ENCODE data around the gene CELSR1. TPM values are rescaled to one million over a fixed set of nuclear protein-coding genes. Genes with fewer than 3 reads are reported as not detected.
A peak's percentile ranks its signal among the peaks of the same experiment; 100 is the strongest.

The CELSR1 gene
- total and polyA plus RNA-seq, 9 donors: 1.8 to 6.9 (median 3.4) TPM

GRCh38 chr22:46539169-46539568, 1.7 kb upstream of the CELSR1 start:
- Histone ChIP-seq H3K27me3 (ENCODE audit: control insufficient read depth, insufficient read depth, low read length) (peaks cover 55% of the 10 kb centered on the region), H3K36me3 (ENCODE audit: control insufficient read depth, insufficient read depth, low read length) (no peaks in the 10 kb centered on the region), H3K4me1 (ENCODE audit: control insufficient read depth, insufficient read depth, low read length) (peaks cover 23% of the 10 kb centered on the region), H3K27ac (ENCODE audit: low read length) (no peak overlapping the region), H3K9me3 (replicated peaks; ENCODE audit: control insufficient read depth, low read depth, low read length) (peaks cover 6% of the 10 kb centered on the region), H3K4me3 (ENCODE audit: low read length) (no peak overlapping the region)
- DNase-seq: no peak
- 33% methylated on average over 6 of the region's 9 CpGs for WGBS (ENCODE audit: insufficient coverage)

- Histone ChIP-seq H3K27me3 (ENCODE audit: control insufficient read depth, insufficient read depth, low read length) (peaks cover 58% of the 10 kb centered on the region), H3K36me3 (ENCODE audit: control insufficient read depth, insufficient read depth, low read length) (no peaks in the 10 kb centered on the region), H3K4me1 (ENCODE audit: control insufficient read depth, insufficient read depth, low read length) (peaks cover 23% of the 10 kb centered on the region), H3K4me3 (ENCODE audit: low read length) (peak overlapping the region; percentile 33), H3K27ac (ENCODE audit: low read length) (no peak overlapping the region), H3K9me3 (replicated peaks; ENCODE audit: control insufficient read depth, low read depth, low read length) (peaks cover 6% of the 10 kb centered on the region)
- DNase-seq: peak; percentile 65
- 0% methylated on average over 5 of the region's 13 CpGs for WGBS (ENCODE audit: insufficient coverage)
Observed at GRCh38 chr22:46538814-46539160, 1.4 kb upstream of the CELSR1 start.

GRCh38 chr22:46537946-46538813, 760 bp upstream of the CELSR1 start:
- DNase-seq: peak; percentile 48
- Histone ChIP-seq H3K27ac (ENCODE audit: low read length) (no peak overlapping the region), H3K4me3 (ENCODE audit: low read length) (peak overlapping the region; percentile 33), H3K9me3 (replicated peaks; ENCODE audit: control insufficient read depth, low read depth, low read length) (peaks cover 6% of the 10 kb centered on the region), H3K36me3 (ENCODE audit: control insufficient read depth, insufficient read depth, low read length) (no peaks in the 10 kb centered on the region), H3K27me3 (ENCODE audit: control insufficient read depth, insufficient read depth, low read length) (peaks cover 63% of the 10 kb centered on the region), H3K4me1 (ENCODE audit: control insufficient read depth, insufficient read depth, low read length) (peaks cover 23% of the 10 kb centered on the region)
- under 1% methylated on average over 55 of the region's 70 CpGs for WGBS (ENCODE audit: insufficient coverage)

- Histone ChIP-seq H3K27me3 (ENCODE audit: control insufficient read depth, insufficient read depth, low read length) (peaks cover 58% of the 10 kb centered on the region), H3K4me1 (ENCODE audit: control insufficient read depth, insufficient read depth, low read length) (peaks cover 19% of the 10 kb centered on the region), H3K9me3 (replicated peaks; ENCODE audit: control insufficient read depth, low read depth, low read length) (peaks cover 6% of the 10 kb centered on the region), H3K4me3 (ENCODE audit: low read length) (no peak overlapping the region), H3K36me3 (ENCODE audit: control insufficient read depth, insufficient read depth, low read length) (no peaks in the 10 kb centered on the region), H3K27ac (ENCODE audit: low read length) (no peak overlapping the region)
- WGBS (ENCODE audit: insufficient coverage): under 1% methylated on average over 118 of the region's 118 CpGs
- no peak for DNase-seq
Observed at GRCh38 chr22:46536537-46537224, 739 bp downstream of the CELSR1 start.

GRCh38 chr22:46535876-46536536, 1.4 kb downstream of the CELSR1 start:
- H3K4me1 ChIP-seq (ENCODE audit: control insufficient read depth, insufficient read depth, low read length): peaks cover 15% of the 10 kb centered on the region
- WGBS (ENCODE audit: insufficient coverage): 69% methylated on average over 78 of the region's 78 CpGs
- no peak overlapping the region for H3K4me3 ChIP-seq (ENCODE audit: low read length)
- H3K36me3 ChIP-seq (ENCODE audit: control insufficient read depth, insufficient read depth, low read length): no peaks in the 10 kb centered on the region
- DNase-seq: no peak
- H3K9me3 ChIP-seq (replicated peaks; ENCODE audit: control insufficient read depth, low read depth, low read length): peaks cover 6% of the 10 kb centered on the region
- peaks cover 58% of the 10 kb centered on the region for H3K27me3 ChIP-seq (ENCODE audit: control insufficient read depth, insufficient read depth, low read length)
- H3K27ac ChIP-seq (ENCODE audit: low read length): no peak overlapping the region

- no peak for DNase-seq
- Histone ChIP-seq H3K4me3 (ENCODE audit: low read length) (no peak overlapping the region), H3K27me3 (ENCODE audit: control insufficient read depth, insufficient read depth, low read length) (peaks cover 58% of the 10 kb centered on the region), H3K27ac (ENCODE audit: low read length) (no peak overlapping the region), H3K36me3 (ENCODE audit: control insufficient read depth, insufficient read depth, low read length) (no peaks in the 10 kb centered on the region), H3K4me1 (ENCODE audit: control insufficient read depth, insufficient read depth, low read length) (peaks cover 17% of the 10 kb centered on the region), H3K9me3 (replicated peaks; ENCODE audit: control insufficient read depth, low read depth, low read length) (peaks cover 6% of the 10 kb centered on the region)
- WGBS (ENCODE audit: insufficient coverage): 94% methylated on average over 43 of the region's 45 CpGs
Observed at GRCh38 chr22:46534901-46535630, 2.4 kb downstream of the CELSR1 start.

GRCh38 chr22:46534177-46534776, 3.1 kb downstream of the CELSR1 start:
- no peaks in the 10 kb centered on the region for H3K36me3 ChIP-seq (ENCODE audit: control insufficient read depth, insufficient read depth, low read length)
- H3K27me3 ChIP-seq (ENCODE audit: control insufficient read depth, insufficient read depth, low read length): peaks cover 51% of the 10 kb centered on the region
- H3K4me1 ChIP-seq (ENCODE audit: control insufficient read depth, insufficient read depth, low read length): peaks cover 17% of the 10 kb centered on the region
- WGBS (ENCODE audit: insufficient coverage): 98% methylated on average over 30 of the region's 30 CpGs
- DNase-seq: no peak
- peaks cover 6% of the 10 kb centered on the region for H3K9me3 ChIP-seq (replicated peaks; ENCODE audit: control insufficient read depth, low read depth, low read length)
- no peak overlapping the region for H3K27ac ChIP-seq (ENCODE audit: low read length)
- H3K4me3 ChIP-seq (ENCODE audit: low read length): no peak overlapping the region

- whole genome bisulfite sequencing (ENCODE audit: insufficient coverage): 85% methylated on average over 37 of the region's 41 CpGs
- Histone ChIP-seq H3K4me3 (ENCODE audit: low read length) (no peak overlapping the region), H3K27me3 (ENCODE audit: control insufficient read depth, insufficient read depth, low read length) (peaks cover 41% of the 10 kb centered on the region), H3K4me1 (ENCODE audit: control insufficient read depth, insufficient read depth, low read length) (peaks cover 8% of the 10 kb centered on the region), H3K27ac (ENCODE audit: low read length) (no peak overlapping the region), H3K36me3 (ENCODE audit: control insufficient read depth, insufficient read depth, low read length) (no peaks in the 10 kb centered on the region), H3K9me3 (replicated peaks; ENCODE audit: control insufficient read depth, low read depth, low read length) (peaks cover 6% of the 10 kb centered on the region)
- DNase-seq: no peak
Observed at GRCh38 chr22:46533070-46533833, 4.2 kb downstream of the CELSR1 start.

GRCh38 chr22:46532416-46532815, 5.0 kb downstream of the CELSR1 start:
- WGBS (ENCODE audit: insufficient coverage): 53% methylated on average over 2 of the region's 3 CpGs
- Histone ChIP-seq H3K4me3 (ENCODE audit: low read length) (no peak overlapping the region), H3K27ac (ENCODE audit: low read length) (no peak overlapping the region), H3K9me3 (replicated peaks; ENCODE audit: control insufficient read depth, low read depth, low read length) (peaks cover 6% of the 10 kb centered on the region), H3K27me3 (ENCODE audit: control insufficient read depth, insufficient read depth, low read length) (peaks cover 34% of the 10 kb centered on the region), H3K36me3 (ENCODE audit: control insufficient read depth, insufficient read depth, low read length) (no peaks in the 10 kb centered on the region), H3K4me1 (ENCODE audit: control insufficient read depth, insufficient read depth, low read length) (peaks cover 3% of the 10 kb centered on the region)
- no peak for DNase-seq

Data from muscle of leg (tissue), 11 donors.